GM23248 (cell line): ENCODE results near the gene C22orf42.

ENCODE experiments used
- EZH2 ChIP-seq: fragments of 200-600 bp; sonication (generic); IDR thresholded peaks from 2 replicates; pipeline ENCODE4 v1.6.1; 2018; ENCODE audit warnings: antibody characterized with exemption, mild to moderate bottlenecking; ENCODE audit not compliant: insufficient read depth, poor library complexity, severe bottlenecking
- EZH2phosphoT487 ChIP-seq: fragments of 200-600 bp; sonication (generic); IDR thresholded peaks from 2 replicates; pipeline ENCODE4 v1.6.1; 2018; ENCODE audit warnings: antibody characterized with exemption, moderate library complexity, mild to moderate bottlenecking, low read depth; ENCODE audit not compliant: insufficient read depth

GRCh38 chr22:32106930-32107329 is 52.2 kb downstream of the C22orf42 start:
- TF ChIP-seq EZH2 (no peak), EZH2phosphoT487 (no peak)
